ENCODE results near the gene KIAA1217. TPM values are rescaled to one million over a fixed set of nuclear protein-coding genes. Genes with fewer than 3 reads are reported as not detected.

Gene KIAA1217
- total RNA-seq, 2 experiments from 2014 or later = 0.31 to 1.1 TPM

DNA sequence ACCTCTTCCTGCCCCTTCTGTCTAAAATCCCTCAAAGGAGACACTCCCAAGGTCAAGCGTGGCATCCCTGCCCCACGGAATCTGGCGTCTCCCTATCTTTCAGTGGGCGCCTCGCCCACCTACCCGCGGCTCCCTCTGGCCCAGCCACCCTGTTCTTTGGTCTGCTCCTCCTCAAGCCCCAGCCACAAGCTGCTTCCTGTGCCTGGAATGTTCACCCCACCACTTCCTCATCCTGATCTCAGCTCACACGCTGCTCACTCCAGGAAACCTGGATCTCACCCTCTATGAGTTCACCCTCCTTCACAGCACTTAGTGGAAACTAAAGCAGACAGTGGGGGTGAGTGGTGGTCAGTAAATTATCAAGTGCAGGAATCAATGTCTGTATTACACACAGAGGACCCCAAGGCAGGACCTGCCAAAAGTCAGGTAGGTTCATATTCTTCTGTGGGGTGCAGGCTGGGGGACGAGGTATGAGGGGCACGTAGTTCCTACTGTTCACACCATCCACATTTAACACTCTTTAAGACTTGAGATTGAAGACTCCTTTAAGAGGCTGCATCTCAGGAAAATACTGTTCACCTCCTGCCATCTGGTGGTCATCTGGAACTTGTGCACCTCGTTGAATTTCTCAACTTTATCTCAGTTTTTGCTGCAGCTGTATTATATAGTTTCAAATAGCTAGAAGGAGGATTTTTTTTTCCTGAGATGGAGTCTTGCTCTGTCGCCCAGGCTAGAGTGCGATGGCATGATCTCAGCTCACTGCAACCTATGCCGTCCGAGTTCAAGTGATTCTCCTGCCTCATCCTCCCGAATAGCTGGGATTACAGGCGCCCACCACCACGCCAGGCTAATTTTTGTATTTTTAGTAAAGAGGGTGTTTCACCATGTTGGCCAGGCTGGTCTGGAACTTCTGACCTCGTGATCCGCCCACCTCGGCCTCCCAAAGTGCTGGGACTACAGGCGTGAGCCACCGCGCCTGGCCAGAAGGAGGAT lies 348.1 kb downstream of the KIAA1217 start:
- intact Hi-C loops (cut with micrococcal nuclease) = no loop called here
- Mint-ChIP-seq H3K36me3 (no peaks in the 10 kb centered on the region), H3K9me3 (no peaks in the 10 kb centered on the region), H3K4me1 (ENCODE audit: low read depth) (no peaks in the 10 kb centered on the region), H3K27me3 (no peaks in the 10 kb centered on the region), H3K27ac (no peak overlapping the region), H3K4me3 (no peak overlapping the region)
- no peak for DNase-seq
- ChIA-PET POLR2A (no interaction called here), CTCF (interaction anchor here (0.6 to 2.3 kb wide), 8 partner anchors 8 to 563 kb away, joined by 3 to 9 read pairs (median 3); no protein-coding TSS in a partner anchor)

DNA sequence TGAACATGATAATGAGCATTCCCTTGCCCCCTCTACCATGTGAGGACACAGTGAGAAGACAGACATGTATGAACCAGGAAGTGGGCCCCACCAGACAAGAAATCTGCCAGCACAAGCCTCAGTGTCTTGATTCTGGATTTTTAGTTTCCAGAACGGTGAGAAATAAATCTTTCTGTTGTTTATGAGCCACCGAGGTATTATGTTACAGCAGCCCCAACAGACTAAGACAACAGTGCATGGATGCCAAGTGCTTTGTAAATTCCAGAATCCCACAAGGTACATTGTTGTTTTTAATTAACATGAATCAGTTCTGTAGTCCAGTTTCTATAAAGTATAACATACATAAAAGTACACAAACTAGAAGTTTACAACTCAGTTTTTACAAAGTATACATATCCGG lies 352.5 kb downstream of the KIAA1217 start:
- H3K4me3 Mint-ChIP-seq = no peak overlapping the region
- no peaks in the 10 kb centered on the region for H3K27me3 Mint-ChIP-seq
- DNase-seq = no peak
- intact Hi-C loops (cut with micrococcal nuclease) = no loop called here
- no peak overlapping the region for H3K27ac Mint-ChIP-seq
- no peaks in the 10 kb centered on the region for H3K9me3 Mint-ChIP-seq
- no peaks in the 10 kb centered on the region for H3K36me3 Mint-ChIP-seq
- POLR2A ChIA-PET = no interaction called here
- CTCF ChIA-PET = no interaction called here
- H3K4me1 Mint-ChIP-seq (ENCODE audit: low read depth) = no peaks in the 10 kb centered on the region

DNA sequence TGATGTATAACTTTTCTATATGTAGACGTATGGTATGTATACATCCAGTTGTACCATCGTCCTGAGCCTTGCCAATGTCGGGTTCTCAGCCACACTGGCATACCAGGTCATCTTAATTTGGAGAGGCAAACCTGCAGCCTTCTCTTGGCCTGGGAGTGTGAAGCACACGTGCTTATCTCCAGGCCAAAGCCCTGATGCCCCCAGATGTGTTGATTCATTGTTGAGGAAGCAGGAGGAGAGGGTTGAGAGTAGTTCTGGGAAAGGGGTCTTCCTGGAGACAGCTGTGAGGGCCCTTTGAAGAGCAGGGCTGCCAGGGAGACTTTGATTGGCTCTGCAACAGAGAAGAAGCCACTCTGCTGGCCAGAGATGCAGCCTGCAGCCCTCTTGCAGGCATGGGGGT lies 359.1 kb downstream of the KIAA1217 start:
- Mint-ChIP-seq H3K27me3 (peaks cover 18% of the 10 kb centered on the region), H3K27ac (no peak overlapping the region), H3K4me1 (ENCODE audit: low read depth) (no peaks in the 10 kb centered on the region), H3K9me3 (no peaks in the 10 kb centered on the region), H3K36me3 (no peaks in the 10 kb centered on the region), H3K4me3 (no peak overlapping the region)
- POLR2A ChIA-PET = no interaction called here
- intact Hi-C loops (cut with micrococcal nuclease) = no loop called here
- DNase-seq = no peak
- CTCF ChIA-PET = no interaction called here

DNA sequence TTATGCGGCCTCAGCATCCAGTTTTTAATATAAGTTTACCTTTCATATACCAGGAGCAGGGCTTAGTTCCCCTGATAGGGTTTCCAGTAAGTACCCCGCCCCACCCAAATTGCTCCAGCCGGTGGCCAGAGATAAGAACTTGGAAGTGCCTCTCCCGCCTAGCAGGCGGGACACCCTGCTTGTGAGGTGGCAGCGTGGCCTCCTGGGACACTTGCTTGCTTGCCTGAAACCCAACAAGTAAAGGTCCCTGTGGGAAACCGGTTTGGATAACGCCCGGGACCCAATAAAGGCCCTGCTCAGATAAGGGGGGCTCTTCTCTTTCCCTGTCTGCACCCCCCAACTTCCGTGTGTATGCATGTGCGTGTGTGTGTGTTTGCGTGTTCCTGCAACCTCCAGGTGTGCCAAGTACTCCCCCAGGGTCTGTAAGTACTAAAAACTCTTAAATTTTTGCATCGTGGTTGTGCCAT lies 360.4 kb downstream of the KIAA1217 start:
- Mint-ChIP-seq H3K9me3 (no peaks in the 10 kb centered on the region), H3K27ac (no peak overlapping the region), H3K36me3 (no peaks in the 10 kb centered on the region), H3K4me1 (ENCODE audit: low read depth) (no peaks in the 10 kb centered on the region), H3K4me3 (no peak overlapping the region), H3K27me3 (peaks cover 26% of the 10 kb centered on the region)
- CTCF ChIA-PET = no interaction called here
- intact Hi-C loops (cut with micrococcal nuclease) = no loop called here
- no peak for DNase-seq
- POLR2A ChIA-PET = no interaction called here

DNA sequence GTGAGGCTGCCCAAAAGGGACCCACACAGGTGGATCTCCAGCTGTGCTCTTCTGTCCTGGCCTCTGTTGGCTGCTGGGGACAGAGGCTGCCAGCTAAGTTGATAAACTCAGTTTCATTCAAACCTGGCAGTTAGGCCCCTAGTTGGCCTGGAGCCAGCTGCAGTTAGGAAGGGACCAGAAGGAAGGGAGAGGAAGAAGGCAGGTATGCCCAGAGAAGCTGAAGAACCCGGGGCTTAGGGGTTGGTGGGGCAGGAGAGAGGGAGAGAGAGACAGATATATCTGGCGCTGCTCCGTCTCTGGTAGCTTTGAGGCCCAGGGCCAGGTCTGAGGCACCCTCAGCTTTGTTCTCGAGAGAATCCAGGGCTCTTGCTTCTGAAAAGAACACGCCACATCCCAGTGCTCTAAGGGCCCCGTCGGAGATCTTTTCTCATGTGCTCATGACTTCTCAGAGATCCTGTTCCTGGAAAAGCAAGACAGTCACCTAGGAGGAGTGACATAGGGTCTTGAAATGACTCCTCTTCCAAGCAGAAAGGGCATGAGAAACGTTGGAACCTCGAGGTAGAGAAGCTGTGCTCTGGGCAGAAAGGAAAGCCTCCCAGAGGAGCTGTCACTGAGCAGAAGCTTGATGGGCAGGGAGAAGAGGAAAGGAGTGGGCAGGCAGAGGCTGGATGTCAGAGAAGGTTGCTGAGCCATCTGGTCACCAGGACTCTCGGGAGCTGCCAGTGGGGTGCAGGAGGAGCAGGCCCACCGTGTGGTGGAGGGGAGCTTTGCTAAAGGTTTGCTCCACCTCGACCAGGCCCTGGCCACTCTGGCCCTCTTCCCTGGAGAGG lies 361.1 kb downstream of the KIAA1217 start:
- intact Hi-C loops (cut with micrococcal nuclease) = no loop called here
- Mint-ChIP-seq H3K4me1 (ENCODE audit: low read depth) (no peaks in the 10 kb centered on the region), H3K4me3 (no peak overlapping the region), H3K27ac (no peak overlapping the region), H3K9me3 (no peaks in the 10 kb centered on the region), H3K27me3 (peaks cover 31% of the 10 kb centered on the region), H3K36me3 (no peaks in the 10 kb centered on the region)
- POLR2A ChIA-PET = no interaction called here
- DNase-seq = no peak
- CTCF ChIA-PET = interaction anchor here (1.1 kb wide), 1 partner anchor 13 kb away, joined by 4 read pairs; no protein-coding TSS in a partner anchor

DNA sequence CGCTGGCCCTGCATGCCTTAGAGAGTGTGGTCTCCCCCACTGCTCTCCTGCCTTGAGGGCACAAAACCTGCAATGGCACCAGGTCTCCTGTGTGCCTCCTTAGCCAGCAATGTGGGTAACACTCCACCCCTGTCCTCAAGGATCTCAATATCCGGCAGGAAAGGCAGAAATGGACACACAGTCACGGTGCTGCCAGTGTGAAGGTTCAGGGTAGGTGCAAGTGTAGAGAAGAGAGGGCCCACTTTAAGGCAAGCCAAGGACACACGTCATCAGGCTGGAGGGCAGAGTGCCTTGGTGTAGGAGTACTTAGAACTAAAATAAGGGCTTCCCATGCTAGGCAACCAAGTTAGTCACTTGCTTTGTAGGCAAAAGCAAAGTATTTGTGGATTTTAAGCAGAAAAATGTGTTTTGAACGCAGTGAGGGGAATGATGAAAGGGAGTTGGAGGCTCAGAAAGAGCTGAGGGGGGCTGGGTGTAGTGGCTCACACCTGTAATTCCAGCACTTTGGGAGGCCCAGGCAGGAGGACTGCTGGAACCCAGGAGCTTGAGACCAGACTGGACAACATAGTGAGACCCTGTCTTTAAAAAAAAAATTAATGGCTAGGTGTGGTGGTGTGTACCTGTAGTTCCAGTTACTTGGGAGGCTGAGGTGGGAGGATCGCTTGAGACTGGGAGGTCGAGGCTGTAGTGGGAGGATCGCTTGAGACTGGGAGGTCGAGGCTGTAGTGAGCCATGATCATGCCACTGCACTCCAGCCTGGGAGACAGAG lies 361.9 kb downstream of the KIAA1217 start:
- Mint-ChIP-seq H3K4me1 (ENCODE audit: low read depth) (no peaks in the 10 kb centered on the region), H3K9me3 (no peaks in the 10 kb centered on the region), H3K36me3 (no peaks in the 10 kb centered on the region), H3K4me3 (no peak overlapping the region), H3K27me3 (peaks cover 31% of the 10 kb centered on the region), H3K27ac (no peak overlapping the region)
- DNase-seq = no peak
- intact Hi-C loops (cut with micrococcal nuclease) = no loop called here
- ChIA-PET CTCF (interaction anchor here (1.1 kb wide), 1 partner anchor 14 kb away, joined by 4 read pairs; no protein-coding TSS in a partner anchor), POLR2A (no interaction called here)

DNA sequence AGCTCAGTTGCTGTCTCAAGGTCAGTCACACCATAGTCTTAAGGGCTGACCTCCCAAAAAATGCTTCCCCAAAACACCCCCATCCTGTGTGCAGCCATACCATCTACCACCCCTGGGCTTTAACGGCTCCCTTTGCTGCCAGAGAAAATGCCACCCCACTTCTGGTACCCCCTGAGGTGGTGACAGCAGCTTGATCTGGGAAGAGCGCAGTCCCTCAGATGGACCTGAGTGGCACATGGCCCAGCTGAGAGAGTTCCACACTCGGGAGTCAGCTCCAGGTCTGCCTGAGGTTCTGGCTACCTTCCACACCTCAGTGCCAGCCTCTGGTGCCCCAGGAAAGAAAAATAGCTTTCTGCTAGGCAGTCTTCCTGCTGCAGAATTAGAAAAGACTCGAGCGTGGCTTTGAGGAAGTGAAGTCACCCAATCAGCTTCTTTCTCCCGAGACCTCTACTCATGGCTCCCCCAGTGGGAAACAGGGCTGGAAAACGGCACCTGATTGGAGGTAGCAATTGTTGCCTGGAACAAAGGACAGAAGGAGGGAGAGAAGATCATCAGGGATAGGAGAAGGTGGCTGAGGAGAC lies 363.0 kb downstream of the KIAA1217 start:
- ChIA-PET POLR2A (no interaction called here), CTCF (no interaction called here)
- DNase-seq = no peak
- H3K27ac Mint-ChIP-seq = no peak overlapping the region
- H3K4me3 Mint-ChIP-seq = no peak overlapping the region
- H3K9me3 Mint-ChIP-seq = no peaks in the 10 kb centered on the region
- peaks cover 31% of the 10 kb centered on the region for H3K27me3 Mint-ChIP-seq
- H3K4me1 Mint-ChIP-seq (ENCODE audit: low read depth) = no peaks in the 10 kb centered on the region
- intact Hi-C loops (cut with micrococcal nuclease) = no loop called here
- no peaks in the 10 kb centered on the region for H3K36me3 Mint-ChIP-seq

DNA sequence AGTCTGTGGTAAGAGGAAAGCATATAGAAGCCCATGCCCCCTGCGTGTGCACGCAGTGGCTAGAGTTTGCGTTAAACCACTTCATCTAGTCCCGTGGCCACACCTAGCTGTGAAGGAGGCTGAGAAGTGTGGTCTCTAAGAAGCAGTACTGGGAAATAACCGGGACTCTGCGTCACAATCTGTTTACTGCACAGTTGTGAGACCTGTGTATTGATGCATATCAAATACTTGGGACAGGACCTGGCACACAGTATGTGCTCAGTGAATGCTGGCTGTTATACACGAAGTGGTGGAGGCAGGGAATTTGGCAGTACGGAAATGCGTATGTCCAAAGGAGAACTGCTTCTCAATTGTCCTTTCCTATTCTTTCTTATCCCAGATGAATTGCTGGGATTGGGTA lies 365.2 kb downstream of the KIAA1217 start:
- ChIA-PET POLR2A (no interaction called here), CTCF (no interaction called here)
- Mint-ChIP-seq H3K27ac (no peak overlapping the region), H3K27me3 (peaks cover 29% of the 10 kb centered on the region), H3K4me1 (ENCODE audit: low read depth) (no peaks in the 10 kb centered on the region), H3K4me3 (no peak overlapping the region), H3K9me3 (no peaks in the 10 kb centered on the region), H3K36me3 (no peaks in the 10 kb centered on the region)
- intact Hi-C loops (cut with micrococcal nuclease) = no loop called here
- DNase-seq = no peak

DNA sequence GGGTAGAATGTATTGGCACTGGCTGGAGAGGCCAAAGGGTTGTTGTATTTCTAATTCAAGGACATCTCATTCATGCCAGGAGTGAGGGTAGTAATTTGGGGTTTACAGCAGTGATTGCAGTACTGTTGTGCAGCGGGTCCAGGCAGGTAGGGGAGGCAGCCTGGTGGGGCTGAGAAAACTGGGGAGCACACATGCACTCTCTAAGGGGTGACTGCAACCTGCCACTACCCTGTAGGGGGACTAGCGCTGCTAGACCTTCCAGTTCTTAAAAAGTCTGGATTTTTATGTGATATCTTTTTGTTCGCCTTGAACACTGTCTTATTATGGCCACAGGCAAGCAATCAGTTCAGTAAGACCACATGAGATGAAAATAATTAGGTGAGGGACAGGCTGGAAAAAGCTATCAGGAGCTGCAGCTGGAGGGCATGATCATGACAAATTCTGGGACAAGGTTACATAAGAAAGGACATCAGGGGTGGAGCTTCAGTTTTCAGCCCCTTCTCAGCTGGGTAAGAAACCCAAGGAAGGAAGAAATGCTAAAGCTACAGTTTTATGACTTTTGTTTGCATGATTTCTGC lies 365.7 kb downstream of the KIAA1217 start:
- Mint-ChIP-seq H3K4me1 (ENCODE audit: low read depth) (no peaks in the 10 kb centered on the region), H3K27ac (no peak overlapping the region), H3K4me3 (no peak overlapping the region), H3K9me3 (no peaks in the 10 kb centered on the region), H3K36me3 (no peaks in the 10 kb centered on the region), H3K27me3 (peaks cover 27% of the 10 kb centered on the region)
- DNase-seq = no peak
- POLR2A ChIA-PET = no interaction called here
- CTCF ChIA-PET = no interaction called here
- intact Hi-C loops (cut with micrococcal nuclease) = no loop called here

DNA sequence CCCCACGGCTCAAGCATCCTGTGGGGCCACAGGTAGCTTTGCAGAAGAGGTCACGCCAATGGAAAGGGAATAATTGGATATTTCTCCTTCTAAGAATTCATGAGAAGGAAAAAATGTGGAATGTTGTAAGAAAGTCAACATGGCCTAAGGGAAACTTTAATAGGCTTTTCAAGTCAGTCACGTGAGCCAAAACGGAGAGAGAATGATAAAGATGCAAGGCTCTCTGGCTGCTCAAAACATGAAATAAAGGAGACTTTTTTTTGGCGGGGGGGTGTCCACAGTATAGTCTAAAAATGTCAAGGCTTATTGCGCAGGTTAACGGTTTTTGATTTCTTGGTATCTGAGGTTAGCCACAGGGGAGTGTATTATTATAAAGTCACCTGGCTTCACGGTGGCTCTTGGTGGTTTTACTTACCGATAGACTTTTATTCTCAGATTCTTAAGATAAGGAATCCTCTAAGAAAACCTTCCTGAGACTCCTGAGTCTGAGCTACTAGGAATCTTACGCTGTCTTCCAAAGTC lies 366.6 kb downstream of the KIAA1217 start:
- POLR2A ChIA-PET = no interaction called here
- peaks cover 22% of the 10 kb centered on the region for H3K27me3 Mint-ChIP-seq
- intact Hi-C loops (cut with micrococcal nuclease) = no loop called here

DNA sequence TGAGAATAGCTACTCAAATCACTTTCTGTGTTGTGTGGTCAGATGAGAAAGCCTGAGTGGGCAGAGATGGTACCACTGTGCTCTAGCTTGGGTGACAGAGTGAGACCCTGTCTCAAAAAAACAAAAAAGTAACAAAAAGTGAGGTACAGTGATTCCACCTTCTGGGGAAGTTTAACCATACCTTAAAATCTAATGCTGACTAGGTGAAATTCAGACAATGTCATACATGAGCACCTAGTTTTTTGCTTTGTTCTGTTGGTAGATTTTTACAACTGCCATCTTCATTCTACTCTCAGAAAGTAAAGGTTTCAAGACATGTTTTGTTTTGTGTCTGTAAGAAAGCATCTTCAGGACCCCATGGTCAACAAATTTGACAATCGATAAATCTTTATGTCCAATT lies 370.5 kb downstream of the KIAA1217 start:
- Mint-ChIP-seq H3K4me3 (no peak overlapping the region), H3K9me3 (no peaks in the 10 kb centered on the region), H3K36me3 (peaks cover 3% of the 10 kb centered on the region), H3K4me1 (ENCODE audit: low read depth) (no peaks in the 10 kb centered on the region), H3K27ac (no peak overlapping the region), H3K27me3 (peaks cover 7% of the 10 kb centered on the region)
- intact Hi-C loops (cut with micrococcal nuclease) = no loop called here
- ChIA-PET POLR2A (no interaction called here), CTCF (interaction anchor here (1.0 to 3.1 kb wide), 2 partner anchors 22 to 38 kb away, joined by 3 to 8 read pairs; no protein-coding TSS in a partner anchor)
- DNase-seq = no peak

More for the DNA sequence above, 366.6 kb downstream of the KIAA1217 start:
- no peak overlapping the region for H3K4me3 Mint-ChIP-seq
- DNase-seq = no peak
- no peaks in the 10 kb centered on the region for H3K4me1 Mint-ChIP-seq (ENCODE audit: low read depth)
- no peak overlapping the region for H3K27ac Mint-ChIP-seq
- H3K36me3 Mint-ChIP-seq = no peaks in the 10 kb centered on the region
- no peaks in the 10 kb centered on the region for H3K9me3 Mint-ChIP-seq
- CTCF ChIA-PET = no interaction called here

Measured in activated CD4-positive, alpha-beta memory T cell treated with anti-CD3 and anti-CD28 coated beads for 36 hours (primary cell).